Fibroblast of skin of abdomen (primary cell): Measurements from ENCODE around the gene DOCK10.

Experiments
- DNase-seq: peaks from one replicate; pipeline ENCODE4 v3.0.0-alpha.2; 2013

Gene DOCK10

GRCh38 chr2:224910574-224910925 lies 131.7 kb downstream of the DOCK10 start:
- DNase-seq = no peak

DNA sequence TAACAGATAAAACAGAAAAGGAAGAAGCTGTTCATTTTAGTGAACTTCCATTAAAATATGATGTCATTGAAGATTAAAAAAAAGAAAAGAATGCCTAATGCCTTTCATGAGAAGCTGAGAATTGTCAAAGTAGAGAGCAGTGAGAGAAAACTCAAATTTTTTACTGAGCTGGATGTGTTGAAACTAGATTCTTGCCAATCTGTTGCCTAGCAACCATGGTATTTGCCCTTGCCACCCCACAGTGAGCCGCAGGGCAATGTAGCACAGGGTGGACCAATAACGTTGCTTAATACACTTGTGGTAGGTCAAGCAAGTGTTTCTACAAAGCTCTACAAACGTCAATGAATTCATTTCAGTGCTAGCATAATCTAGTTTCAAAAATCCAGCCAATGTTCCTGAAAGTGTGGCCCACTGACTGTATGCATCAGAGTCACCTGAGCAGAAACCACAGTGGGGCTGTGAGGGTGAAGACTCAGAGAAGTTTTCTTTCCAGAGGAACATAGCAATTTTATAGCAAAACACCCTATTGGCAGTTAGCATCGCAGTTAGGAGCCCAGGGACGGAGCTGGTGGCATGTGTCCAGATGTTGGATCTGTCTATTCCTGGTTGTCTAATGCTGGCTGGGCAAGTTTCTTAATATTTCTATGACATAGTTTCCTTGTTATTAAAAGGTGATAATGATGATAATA lies 132.2 kb downstream of the DOCK10 start:
- DNase-seq = peak; percentile 31

- no peak for DNase-seq
Measured at GRCh38 chr2:224908818-224909217, 133.4 kb downstream of the DOCK10 start.

GRCh38 chr2:224904381-224904780 lies 137.9 kb downstream of the DOCK10 start:
- DNase-seq = peak; percentile 30

DNA sequence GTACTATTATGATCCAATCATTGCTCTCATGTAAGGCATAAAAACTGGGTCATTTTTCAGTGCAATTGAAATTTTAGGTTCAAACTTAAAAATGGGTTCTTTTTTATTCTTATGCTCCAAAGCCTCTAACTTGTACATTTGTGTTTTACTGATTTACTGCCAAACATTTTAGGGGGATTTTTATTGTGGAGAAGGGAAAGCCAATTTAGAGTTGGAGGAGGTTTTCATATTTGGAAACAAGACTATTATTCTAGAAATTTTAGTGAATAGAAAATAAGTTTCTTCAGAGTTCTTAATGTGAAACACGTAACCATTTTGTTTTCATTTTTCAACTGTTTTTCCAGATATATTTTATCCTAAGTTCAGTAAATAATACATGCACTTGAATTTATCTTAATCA lies 138.6 kb downstream of the DOCK10 start:
- no peak for DNase-seq

- DNase-seq = no peak
Measured at GRCh38 chr2:224901121-224901676, 141.1 kb downstream of the DOCK10 start.

DNA sequence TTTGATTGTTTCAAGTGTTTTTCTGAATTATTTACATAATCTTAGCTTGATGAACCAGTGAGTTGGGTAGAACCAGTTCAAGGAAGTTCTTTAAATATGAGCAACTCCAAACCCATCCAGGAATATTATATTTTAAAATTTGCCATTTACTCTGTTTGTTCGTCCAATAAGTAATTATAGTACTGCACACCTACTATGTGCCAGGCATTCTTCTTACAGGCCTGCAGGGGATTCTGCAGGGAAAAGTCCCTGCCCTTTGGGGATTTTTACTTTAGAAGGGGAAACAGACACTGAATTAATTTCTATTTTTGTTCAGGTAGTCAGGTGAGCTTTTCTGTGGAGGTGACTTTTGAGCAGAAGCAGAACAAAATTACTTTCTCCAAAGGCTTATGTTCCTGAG lies 146.9 kb downstream of the DOCK10 start:
- DNase-seq = no peak

GRCh38 chr2:224894356-224894755 lies 147.9 kb downstream of the DOCK10 start:
- no peak for DNase-seq

DNA sequence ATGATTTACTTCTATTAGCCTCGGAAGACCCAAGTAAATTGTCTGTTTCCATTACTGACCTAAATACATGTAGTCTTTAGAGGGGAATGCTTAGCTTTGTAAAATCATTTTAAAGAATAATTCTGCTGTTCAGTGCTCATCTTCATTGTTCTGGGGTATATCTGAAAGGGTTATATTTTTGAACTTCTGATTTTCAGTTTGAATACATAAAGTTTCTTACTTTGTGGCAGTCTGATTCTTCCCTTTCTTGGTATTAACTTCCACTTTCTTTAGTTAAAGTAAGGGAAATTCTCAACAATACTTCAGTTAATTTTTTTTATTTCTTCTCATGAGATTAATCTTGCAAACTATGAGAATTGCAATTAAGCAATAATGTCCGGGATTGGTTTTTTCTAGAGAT lies 148.4 kb downstream of the DOCK10 start:
- no peak for DNase-seq

GRCh38 chr2:224892574-224893204 lies 149.6 kb downstream of the DOCK10 start:
- DNase-seq = no peak

DNA sequence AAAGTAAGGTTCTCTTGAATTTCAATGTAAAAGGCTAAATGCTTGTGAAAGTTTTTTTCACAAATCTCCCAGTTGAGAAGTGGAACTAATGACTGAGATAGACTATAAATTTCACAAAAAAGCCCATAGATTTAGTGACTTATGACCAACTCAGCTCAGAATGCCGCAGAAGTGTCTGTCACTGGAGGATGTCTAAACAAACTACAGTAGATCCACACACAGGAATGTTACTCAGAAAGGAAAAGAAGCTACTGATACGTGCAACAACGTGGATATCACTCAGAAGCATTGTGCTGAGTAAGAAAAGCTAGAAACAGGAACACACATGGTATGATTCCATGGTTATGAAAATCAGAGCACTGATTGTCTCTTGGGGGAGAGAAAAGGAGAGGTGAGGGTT lies 151.9 kb downstream of the DOCK10 start:
- DNase-seq = no peak

DNA sequence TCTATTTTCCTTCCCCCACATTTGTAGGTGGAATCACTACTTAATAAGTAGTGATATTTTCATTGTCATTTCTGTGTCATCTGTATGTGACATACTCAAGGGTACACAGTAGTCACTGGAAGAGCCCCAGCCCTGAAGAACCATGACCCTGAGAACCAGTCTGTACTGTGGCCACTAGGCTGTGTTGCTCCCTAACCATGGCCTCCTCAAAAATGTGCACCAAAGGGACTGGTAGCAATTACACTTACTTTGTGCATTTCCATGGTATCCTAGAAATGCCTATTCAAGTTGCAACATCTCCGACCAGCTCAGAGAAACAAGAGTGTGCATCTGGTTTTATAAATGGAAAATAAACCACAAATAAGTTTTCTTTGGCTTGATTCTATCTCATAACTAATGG lies 155.1 kb downstream of the DOCK10 start:
- DNase-seq = peak; percentile 74

GRCh38 chr2:224885836-224886547 lies 156.3 kb downstream of the DOCK10 start:
- peak; percentile 77 for DNase-seq

GRCh38 chr2:224885291-224885690 lies 157.0 kb downstream of the DOCK10 start:
- DNase-seq = no peak

- peak; percentile 24 for DNase-seq
Measured at GRCh38 chr2:224884188-224884587, 158.1 kb downstream of the DOCK10 start.

- no peak for DNase-seq
Measured at GRCh38 chr2:224883700-224884099, 158.6 kb downstream of the DOCK10 start.

GRCh38 chr2:224883172-224883516 lies 159.1 kb downstream of the DOCK10 start:
- DNase-seq = no peak

GRCh38 chr2:224882291-224883171 lies 159.7 kb downstream of the DOCK10 start:
- DNase-seq = peak; percentile 93

GRCh38 chr2:224881846-224882245 lies 160.4 kb downstream of the DOCK10 start:
- DNase-seq = no peak

GRCh38 chr2:224876522-224876921 lies 165.7 kb downstream of the DOCK10 start:
- no peak for DNase-seq

GRCh38 chr2:224875841-224876240 lies 166.4 kb downstream of the DOCK10 start:
- DNase-seq = no peak

GRCh38 chr2:224875153-224875552 lies 167.1 kb downstream of the DOCK10 start:
- DNase-seq = no peak

GRCh38 chr2:224871813-224872212 lies 170.5 kb downstream of the DOCK10 start:
- DNase-seq = no peak
